PC-3 (cell line): ENCODE results near the gene USP20. TPM values are rescaled to one million over a fixed set of nuclear protein-coding genes. Genes with fewer than 3 reads are reported as not detected.

Source experiments
- ATAC-seq: fragments of 200-7000 bp; cut with Tn5 transposase; 2 replicates; pipeline ENCODE4 v1.9.1; 2020; ENCODE audit warnings: mild to moderate bottlenecking, moderate library complexity
- BruUV-seq: library from RNA; stranded (reverse); fragments of 400-500 nt; replicated peaks from 2 replicates; lab custom pipeline; 2021; lab: Mats Ljungman, UMichigan
- CTCF ChIA-PET: fragments of 300-600 bp; sonication (Branson Sonifier 250); formaldehyde crosslinking; loops from one replicate; lab custom pipeline; 2022; ENCODE audit warnings: antibody characterized with exemption; lab: Charles Lee
- POLR2A ChIA-PET: fragments of 300-600 bp; sonication (Branson Sonifier 250); formaldehyde crosslinking; loops from one replicate; lab custom pipeline; 2022; ENCODE audit warnings: antibody characterized with exemption; ENCODE audit not compliant: unreplicated experiment; lab: Charles Lee
- DNase-seq: peaks from one replicate; pipeline ENCODE4 v3.0.0-alpha.2; 2015
- H2AFZ ChIP-seq: fragments of 300-600 bp; sonication (generic); 2 replicates; pipeline ENCODE4 v1.6.0; 2016; ENCODE audit warnings: antibody characterized with exemption, low read length
- H3F3A ChIP-seq: fragments of 300-600 bp; sonication (generic); one replicate; pipeline ENCODE4 v1.6.0; 2017; ENCODE audit warnings: antibody characterized with exemption, low read length, control low read depth, mild to moderate bottlenecking; ENCODE audit not compliant: unreplicated experiment
- H3K27ac ChIP-seq: fragments of 300-600 bp; sonication (generic); 2 replicates; pipeline ENCODE4 v1.5.1; 2016; ENCODE audit warnings: mild to moderate bottlenecking, low read length
- H3K27me3 ChIP-seq: fragments of 300-600 bp; sonication (generic); 2 replicates; pipeline ENCODE4 v1.6.1; 2016; ENCODE audit warnings: low read length, mixed read lengths
- H3K36me3 ChIP-seq: fragments of 300-600 bp; sonication (generic); 2 replicates; pipeline ENCODE4 v1.6.1; 2016; ENCODE audit warnings: low read depth, mixed run types, low read length, mixed read lengths
- H3K4me1 ChIP-seq: fragments of 300-600 bp; sonication (generic); 2 replicates; pipeline ENCODE4 v1.5.1; 2016; ENCODE audit warnings: low read length; ENCODE audit not compliant: insufficient read depth
- H3K4me2 ChIP-seq: fragments of 300-600 bp; sonication (generic); 2 replicates; pipeline ENCODE4 v1.6.0; 2016; ENCODE audit warnings: low read length
- H3K4me3 ChIP-seq: fragments of 300-600 bp; sonication (generic); 2 replicates; pipeline ENCODE4 v1.5.1; 2016; ENCODE audit warnings: mild to moderate bottlenecking, low read length, mixed read lengths
- H3K79me2 ChIP-seq: fragments of 300-600 bp; sonication (generic); 2 replicates; pipeline ENCODE4 v1.6.1; 2017; ENCODE audit warnings: low read length, mixed read lengths
- H3K9ac ChIP-seq: fragments of 300-600 bp; sonication (generic); 2 replicates; pipeline ENCODE4 v1.6.0; 2016; ENCODE audit warnings: mild to moderate bottlenecking, low read length
- H3K9me2 ChIP-seq: fragments of 300-600 bp; sonication (generic); replicated peaks from 2 replicates; pipeline ENCODE4 v1.6.1; 2016; ENCODE audit warnings: mixed run types, low read length, mixed read lengths
- H3K9me3 ChIP-seq: fragments of 300-600 bp; sonication (generic); 2 replicates; pipeline ENCODE4 v1.6.1; 2016; ENCODE audit warnings: low read length, mixed read lengths
- H4K20me1 ChIP-seq: fragments of 300-600 bp; sonication (generic); 2 replicates; pipeline ENCODE4 v1.6.1; 2016; ENCODE audit warnings: low read length, mixed read lengths
- CTCF ChIP-seq: fragments of 300-600 bp; sonication (generic); conservative IDR thresholded peaks from 2 replicates; pipeline ENCODE4 v1.5.1; 2017; ENCODE audit warnings: antibody characterized with exemption, low read depth, mild to moderate bottlenecking, low read length
- EZH2 ChIP-seq: fragments of 300-600 bp; sonication (generic); IDR thresholded peaks from one replicate; pipeline ENCODE4 v1.6.1; 2017; ENCODE audit warnings: antibody characterized with exemption, mild to moderate bottlenecking, low read length; ENCODE audit not compliant: unreplicated experiment
- EZH2phosphoT487 ChIP-seq: fragments of 300-600 bp; sonication (generic); IDR thresholded peaks from 2 replicates; pipeline ENCODE4 v1.6.1; 2018; ENCODE audit warnings: mild to moderate bottlenecking, antibody characterized with exemption, low read length, borderline replicate concordance
- intact Hi-C: fragments of 100-400 bp; cut with micrococcal nuclease; formaldehyde crosslinking; loops from 2 replicates; pipeline ENCODE4 v1.9.0; 2023
- total RNA-seq: library from RNA; depleted of rRNA; stranded (reverse); fragments of >200 nt; gene quantifications from 2 replicates; pipeline ENCODE4 v1.2.3, GENCODE V29; 2014

Gene USP20
- total RNA-seq, 1 experiment from 2014 or later: 15.0 TPM

GRCh38 chr9:129812385-129812784 is 22.9 kb upstream of the USP20 start:
- no peaks in the 10 kb centered on the region for H3K9me2 ChIP-seq
- H3F3A ChIP-seq: no peaks in the 10 kb centered on the region
- no peak overlapping the region for H3K4me2 ChIP-seq
- no peak overlapping the region for H2AFZ ChIP-seq
- H3K9ac ChIP-seq: no peak overlapping the region
- intact Hi-C loops: no loop called here
- H4K20me1 ChIP-seq: no peaks in the 10 kb centered on the region
- H3K27me3 ChIP-seq: no peaks in the 10 kb centered on the region
- H3K4me1 ChIP-seq: no peaks in the 10 kb centered on the region
- TF ChIP-seq EZH2 (no peak), EZH2phosphoT487 (no peak), CTCF (no peak)
- no peak for ATAC-seq
- H3K9me3 ChIP-seq: no peaks in the 10 kb centered on the region
- H3K4me3 ChIP-seq: no peak overlapping the region
- ChIA-PET CTCF (no interaction called here), POLR2A (no interaction called here)
- no TSS peak for BruUV-seq
- H3K27ac ChIP-seq: no peak overlapping the region
- DNase-seq: no peak
- H3K79me2 ChIP-seq: no peaks in the 10 kb centered on the region
- H3K36me3 ChIP-seq: 0 out of 2 replicates have a peak, but pooled peaks cover 2% of the 10 kb centered on the region

GRCh38 chr9:129813661-129814060 is 21.6 kb upstream of the USP20 start:
- Histone ChIP-seq H3K4me1 (no peaks in the 10 kb centered on the region), H3K36me3 (peaks cover 2% of the 10 kb centered on the region; the same call in 1 of the 2 replicates), H3K9ac (no peak overlapping the region), H3K27me3 (no peaks in the 10 kb centered on the region), H3K79me2 (no peaks in the 10 kb centered on the region), H3F3A (no peaks in the 10 kb centered on the region), H3K4me2 (no peak overlapping the region), H3K4me3 (no peak overlapping the region), H2AFZ (no peak overlapping the region), H3K9me2 (no peaks in the 10 kb centered on the region), H3K9me3 (no peaks in the 10 kb centered on the region), H3K27ac (no peak overlapping the region), H4K20me1 (no peaks in the 10 kb centered on the region)
- BruUV-seq: no TSS peak
- ATAC-seq (no peak), DNase-seq (no peak)
- TF ChIP-seq EZH2 (no peak), EZH2phosphoT487 (no peak), CTCF (no peak)
- ChIA-PET POLR2A (no interaction called here), CTCF (no interaction called here)
- intact Hi-C loops: no loop called here

GRCh38 chr9:129814432-129815223 is 20.6 kb upstream of the USP20 start:
- no peaks in the 10 kb centered on the region for H3K9me2 ChIP-seq
- H2AFZ ChIP-seq: no peak overlapping the region
- ATAC-seq (no peak), DNase-seq (no peak)
- no peaks in the 10 kb centered on the region for H3K9me3 ChIP-seq
- ChIA-PET POLR2A (no interaction called here), CTCF (no interaction called here)
- H4K20me1 ChIP-seq: no peaks in the 10 kb centered on the region
- no peak overlapping the region for H3K27ac ChIP-seq
- no peaks in the 10 kb centered on the region for H3K79me2 ChIP-seq
- peaks cover 2% of the 10 kb centered on the region; the same call in 1 of the 2 replicates for H3K36me3 ChIP-seq
- H3K27me3 ChIP-seq: no peaks in the 10 kb centered on the region
- BruUV-seq: no TSS peak
- TF ChIP-seq EZH2 (no peak), EZH2phosphoT487 (no peak), CTCF (no peak)
- H3K4me3 ChIP-seq: no peak overlapping the region
- no peak overlapping the region for H3K9ac ChIP-seq
- no peaks in the 10 kb centered on the region for H3F3A ChIP-seq
- H3K4me2 ChIP-seq: no peak overlapping the region
- intact Hi-C loops: no loop called here
- no peaks in the 10 kb centered on the region for H3K4me1 ChIP-seq
